ENCODE data around the gene RBM47.
"Not testable (repeated sequence)": the region's sequence is repeated elsewhere in the genome, so short reads cannot be mapped to it uniquely, and the experiment has no call there.

Gene RBM47

DNA sequence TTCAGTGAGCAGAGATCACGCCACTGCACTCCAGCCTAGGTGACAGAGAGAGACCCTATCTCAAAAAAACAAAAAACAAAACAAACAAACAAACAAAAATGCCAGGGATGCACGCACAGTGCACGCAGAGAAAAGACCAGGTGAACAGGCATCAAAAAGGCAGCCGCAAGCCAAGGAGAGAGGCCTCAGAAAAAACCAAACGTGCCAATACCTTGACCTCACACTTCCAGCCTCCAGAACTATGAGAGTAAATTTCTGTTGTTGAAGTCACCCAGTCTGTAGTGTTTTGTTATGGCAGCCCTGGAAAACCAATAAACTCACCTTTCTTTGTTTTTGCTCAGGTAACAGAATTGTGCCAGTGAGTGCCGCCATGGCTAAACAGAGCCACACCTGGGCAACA, 228.6 kb downstream of the RBM47 start:
- no peak for DNase-seq

DNA sequence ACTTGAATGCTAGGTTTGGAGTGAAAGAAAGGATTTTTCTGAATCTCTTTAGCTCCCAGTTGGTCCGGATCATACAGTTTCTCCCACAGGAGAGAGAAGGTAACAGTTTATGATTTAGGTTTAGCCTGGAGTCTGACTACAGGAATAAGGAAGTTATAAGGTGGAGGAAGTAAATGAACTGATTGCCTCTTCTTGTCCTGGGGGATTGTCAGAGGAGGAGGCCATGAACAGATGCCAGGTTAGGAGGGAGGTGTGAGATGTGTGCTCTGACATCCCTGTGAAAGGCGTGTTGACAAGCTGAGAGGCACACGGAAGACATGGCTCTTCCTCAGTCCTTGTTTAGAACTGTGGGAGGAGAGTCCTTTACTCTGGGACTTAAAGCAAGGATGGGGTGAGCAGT, 230.1 kb downstream of the RBM47 start:
- DNase-seq, result no peak

DNA sequence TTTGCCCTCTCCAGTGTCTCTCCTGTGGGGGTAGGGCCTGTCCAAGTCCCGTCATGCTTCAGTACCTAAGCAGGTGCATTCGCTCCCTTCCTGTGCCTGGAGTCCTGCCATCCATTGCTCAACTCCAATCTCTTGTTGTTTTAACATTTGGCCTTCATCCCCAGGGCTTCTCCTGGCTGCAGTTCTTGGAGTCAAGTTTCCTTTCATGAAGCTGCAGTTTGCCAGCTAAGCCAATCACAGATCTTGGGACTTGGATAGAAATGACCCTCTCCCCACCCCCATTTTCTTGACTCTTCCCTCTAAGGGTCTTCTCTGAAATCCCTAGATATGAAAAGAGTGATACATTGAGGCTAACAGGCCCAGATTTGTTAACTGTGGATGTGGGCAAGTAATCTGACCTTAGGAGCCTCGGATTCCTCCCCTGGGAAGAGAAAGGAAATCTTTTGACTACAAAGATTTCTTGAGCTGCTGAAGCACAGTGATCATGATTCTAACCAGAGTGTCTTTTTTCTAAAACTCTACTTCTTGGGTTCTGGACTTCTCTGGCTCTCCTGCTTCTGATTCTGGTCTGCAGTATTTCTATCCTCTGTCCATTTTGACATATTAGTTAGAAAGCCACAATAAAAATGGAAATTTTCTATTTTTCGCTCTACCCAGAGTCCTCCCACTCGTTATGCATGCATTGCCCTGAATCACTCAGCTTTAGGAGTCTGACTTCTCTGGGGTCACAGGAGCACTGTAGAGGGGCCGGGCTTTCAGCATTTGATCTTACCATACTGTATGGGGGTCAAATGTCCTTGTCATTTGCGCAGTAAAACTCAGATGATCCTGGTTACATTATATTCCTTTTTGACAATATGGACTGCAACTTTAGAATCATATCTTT, 233.5 kb downstream of the RBM47 start:
- peak; percentile 72 for DNase-seq

DNA sequence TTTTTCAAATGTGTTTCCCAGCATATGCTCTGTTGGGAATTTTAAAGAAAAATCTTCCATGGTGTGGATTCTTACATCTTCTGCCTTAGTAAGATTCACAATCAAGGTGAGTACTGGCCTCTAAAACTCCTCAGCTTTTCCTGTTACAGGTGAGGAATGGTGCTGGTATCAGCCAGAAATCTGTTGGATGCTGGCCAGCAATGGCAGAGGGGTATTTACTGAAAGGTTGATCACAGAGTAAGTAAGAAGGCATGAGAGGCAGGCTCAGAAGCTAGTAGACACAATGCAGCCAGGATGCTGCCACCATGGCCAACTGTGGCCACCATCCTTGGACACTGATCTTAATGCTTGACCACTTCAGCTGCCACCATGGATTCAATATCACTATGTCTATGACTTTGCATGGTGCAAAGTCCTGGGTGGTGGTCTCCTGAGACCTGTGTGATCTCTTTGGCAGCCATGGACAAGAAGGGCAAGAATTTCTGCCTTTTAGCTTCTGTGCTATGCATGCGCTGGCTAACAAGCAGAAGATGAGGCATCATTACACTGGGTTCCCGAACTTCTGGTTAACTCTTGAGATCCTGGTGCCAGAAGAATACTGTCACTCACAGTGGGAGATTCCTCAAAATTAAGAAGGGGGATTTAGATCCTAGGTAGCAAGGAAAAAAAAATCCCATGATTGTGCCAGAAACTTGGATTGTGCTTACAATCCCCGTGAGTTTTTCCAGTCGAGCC, 234.3 kb downstream of the RBM47 start:
- DNase-seq, result peak; percentile 1

DNA sequence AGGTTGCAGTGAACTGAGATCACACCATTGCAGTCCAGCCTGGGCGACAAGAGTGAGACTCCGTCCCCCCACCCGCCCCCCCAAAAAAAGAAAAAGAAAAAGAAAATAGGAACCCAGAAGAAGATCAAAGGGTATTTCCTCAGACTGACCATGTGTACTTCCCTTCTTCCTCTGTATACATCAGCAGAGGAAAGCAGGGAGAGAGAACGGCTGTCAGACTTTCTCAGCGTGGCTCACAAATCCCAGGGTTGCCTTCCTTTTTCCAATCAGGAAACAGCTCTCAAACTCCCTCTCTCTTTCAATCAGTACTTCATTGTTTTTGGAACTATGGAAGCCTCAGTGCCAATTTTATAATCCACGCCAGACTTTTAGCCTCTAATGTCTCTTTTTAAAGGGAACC, 235.4 kb downstream of the RBM47 start:
- DNase-seq, result no peak

DNA sequence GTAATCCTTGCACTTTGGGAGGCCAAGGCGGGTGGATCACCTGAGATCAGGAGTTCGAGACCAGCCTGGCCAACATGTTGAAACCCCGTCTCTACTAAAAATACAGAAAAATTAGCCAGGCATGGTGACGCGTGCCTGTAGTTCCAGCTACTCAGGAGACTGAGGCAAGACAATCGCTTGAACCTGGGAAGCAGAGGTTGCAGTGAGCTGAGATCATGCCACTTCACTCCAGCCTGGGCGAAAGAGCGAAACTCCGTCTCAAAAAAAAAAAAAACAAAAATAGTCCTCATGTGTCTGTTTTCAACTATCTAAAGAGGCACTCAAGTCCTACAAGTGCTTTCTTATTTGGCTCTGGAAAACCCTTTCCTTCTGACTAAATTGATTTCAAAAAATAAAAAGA, 237.4 kb downstream of the RBM47 start:
- DNase-seq, result not testable (repeated sequence)

DNA sequence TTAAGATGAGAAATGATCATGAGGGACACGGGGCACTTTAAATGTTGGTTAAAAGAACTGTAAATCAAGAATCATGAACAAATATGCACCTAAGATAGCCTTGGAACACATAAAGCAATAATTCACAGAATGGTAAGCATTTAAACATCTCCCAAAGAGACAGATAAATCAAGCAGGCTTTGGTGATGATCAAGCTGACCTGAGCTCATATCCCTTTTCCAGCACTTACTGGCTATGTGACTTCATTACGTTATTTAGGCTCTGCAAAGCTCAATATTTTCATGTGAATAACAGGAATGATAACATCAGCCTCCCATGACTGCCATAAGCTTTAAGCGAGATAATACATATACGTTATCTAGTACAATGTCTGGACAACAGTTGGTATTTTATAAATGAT, 239.7 kb downstream of the RBM47 start:
- DNase-seq, result no peak

DNA sequence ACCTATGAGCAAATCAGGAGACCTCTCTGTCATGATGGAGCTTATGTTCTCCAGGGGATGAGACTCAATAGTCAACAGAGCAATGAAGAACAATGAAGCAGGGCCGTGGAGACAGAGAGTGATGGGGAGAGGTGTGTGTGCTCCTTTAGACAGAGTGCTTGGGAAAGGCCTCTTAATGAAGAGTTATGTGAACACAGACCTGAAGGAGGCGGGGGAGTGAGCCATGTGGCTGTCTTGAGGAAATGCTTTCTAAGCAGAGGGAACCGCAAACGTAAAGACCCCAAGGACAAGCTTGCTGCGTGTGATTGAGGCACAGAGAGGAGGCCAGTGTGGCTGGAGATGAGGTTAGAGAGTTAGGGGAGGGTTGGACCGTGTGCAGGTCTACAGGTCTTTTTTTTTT, 241.4 kb downstream of the RBM47 start:
- DNase-seq, result no peak

DNA sequence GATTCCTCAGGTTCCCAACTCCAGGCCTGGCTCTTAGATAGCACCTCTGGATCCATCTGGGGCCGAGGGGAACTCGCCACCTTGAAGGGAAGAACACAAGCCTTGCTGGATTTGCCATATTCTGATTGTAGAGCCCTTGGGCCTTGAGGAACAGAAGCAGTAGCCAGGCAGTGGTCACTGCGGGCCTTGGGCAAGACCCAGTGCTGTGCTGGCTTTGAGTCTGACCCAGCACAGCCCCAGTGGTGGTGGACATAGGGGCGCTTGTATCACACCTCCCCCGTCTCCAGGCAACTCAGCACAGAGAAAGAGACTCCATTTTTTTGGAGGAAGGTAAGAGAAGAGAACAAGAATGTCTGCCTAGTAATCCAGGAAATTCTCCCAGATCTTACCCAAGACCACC, 249.0 kb downstream of the RBM47 start:
- DNase-seq, result no peak

DNA sequence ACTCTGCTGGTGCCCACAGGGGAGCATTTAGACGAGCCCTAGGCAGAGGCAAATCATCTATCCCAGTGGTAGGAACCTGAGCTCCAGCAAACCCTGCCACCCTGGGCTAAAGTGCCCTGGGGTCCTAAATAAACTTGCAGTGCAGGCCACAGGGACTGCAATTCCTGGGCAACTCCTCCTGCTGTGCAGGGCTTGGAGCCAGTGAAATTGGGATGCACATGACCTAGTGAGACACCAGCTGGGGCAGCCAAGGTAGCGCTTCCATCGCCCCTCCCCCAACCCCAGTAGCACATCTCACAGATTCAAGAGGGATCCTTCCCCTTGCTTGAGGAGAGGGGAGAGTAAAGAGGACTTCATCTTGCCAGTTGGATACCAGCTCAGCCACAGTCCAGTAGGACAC, 250.4 kb downstream of the RBM47 start:
- no peak for DNase-seq

DNA sequence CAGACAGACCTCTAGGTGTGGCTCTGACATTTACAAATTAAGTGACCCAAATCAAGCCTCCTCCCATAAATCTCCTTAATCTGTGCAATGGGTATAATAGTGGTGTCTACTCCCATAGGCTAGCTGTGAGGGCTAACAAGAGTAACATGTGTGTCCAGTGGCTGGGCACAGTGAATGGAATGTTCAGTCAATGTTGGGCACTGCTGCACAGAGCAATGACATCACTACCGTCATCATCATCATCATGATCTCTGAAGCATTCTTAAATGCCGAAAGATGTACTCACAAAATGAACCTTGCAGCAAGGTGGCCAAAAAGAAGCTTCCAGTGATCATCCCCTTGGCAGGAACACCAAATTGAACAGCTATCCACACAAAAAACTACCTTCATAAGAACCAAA, 251.0 kb downstream of the RBM47 start:
- DNase-seq, result no peak

DNA sequence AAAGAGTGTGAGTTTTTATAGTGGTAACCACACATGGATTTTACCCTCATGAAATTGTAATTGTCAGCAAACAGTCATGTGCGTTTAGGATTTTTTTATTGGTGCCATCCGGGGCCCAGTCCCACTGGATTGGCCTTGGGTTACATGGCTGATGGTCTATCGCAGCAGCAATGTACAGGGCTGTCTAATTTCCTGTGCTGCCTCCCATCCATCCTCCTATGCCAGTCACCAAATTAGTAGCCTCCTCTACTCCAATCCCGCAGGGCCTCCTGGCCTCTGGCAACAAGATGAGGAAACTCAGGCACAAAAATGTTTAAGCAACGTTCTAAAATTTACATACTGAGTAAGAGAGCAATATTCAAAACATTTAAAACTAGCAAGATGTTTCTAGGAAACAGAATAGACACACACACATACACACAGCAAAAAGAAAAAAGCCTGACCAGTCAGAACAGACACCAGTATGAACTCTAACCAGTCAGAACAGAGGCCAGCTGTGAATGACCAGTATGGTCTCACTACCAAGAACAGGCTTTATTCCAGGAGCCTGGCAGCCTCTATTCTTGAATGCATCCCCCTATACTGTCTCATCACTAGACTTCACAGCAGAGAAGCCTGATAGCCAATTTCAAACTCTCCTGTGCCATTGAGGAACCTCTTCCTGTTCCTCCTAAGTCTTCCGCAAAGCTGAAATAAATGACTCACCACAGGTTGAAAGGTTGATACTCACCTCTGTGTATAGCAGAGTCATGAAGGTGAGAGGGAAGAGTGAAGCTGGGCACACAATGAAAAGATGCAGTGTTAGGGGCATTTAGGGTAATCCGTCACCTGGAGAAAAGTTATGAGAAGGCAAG, 251.9 kb downstream of the RBM47 start:
- DNase-seq, result no peak

DNA sequence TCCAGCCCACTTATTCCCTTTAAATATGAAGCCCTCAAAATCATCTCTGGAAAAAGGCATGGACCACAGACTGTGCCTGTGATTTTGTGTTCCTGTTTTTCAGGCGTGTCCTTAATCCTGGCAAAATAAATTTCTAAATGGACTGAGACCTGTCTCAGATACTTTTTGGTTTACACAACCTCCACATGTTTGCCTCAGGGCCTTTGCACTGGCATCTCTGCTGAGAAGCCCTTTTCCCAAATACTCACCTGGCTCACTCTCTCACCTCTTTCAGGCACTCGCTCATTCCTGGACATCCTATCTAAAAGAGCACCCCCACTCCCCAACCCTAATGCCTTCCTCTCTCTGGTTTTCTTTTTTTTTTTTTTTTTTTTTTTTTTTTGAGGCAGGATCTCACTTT, 254.0 kb downstream of the RBM47 start:
- no peak for DNase-seq

DNA sequence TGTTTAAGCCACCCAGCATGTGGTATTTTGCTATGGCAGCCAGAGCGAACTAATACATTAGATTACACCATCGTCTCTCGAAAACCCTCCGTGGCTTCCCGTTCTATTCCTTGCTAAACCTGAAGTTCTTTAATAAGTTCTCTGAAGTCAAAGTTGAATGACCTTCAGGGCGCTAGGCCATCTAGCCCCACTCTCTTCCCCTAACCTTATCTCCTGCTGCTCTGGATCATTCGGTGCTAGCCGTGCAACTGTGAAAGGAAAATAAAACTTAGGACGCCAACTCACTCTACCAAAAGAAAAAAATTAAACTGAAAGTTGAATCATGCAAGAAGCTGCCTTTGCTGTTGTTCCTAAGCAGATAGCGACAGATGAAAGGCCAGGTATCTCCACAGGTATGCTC, 254.6 kb downstream of the RBM47 start:
- DNase-seq, result no peak

DNA sequence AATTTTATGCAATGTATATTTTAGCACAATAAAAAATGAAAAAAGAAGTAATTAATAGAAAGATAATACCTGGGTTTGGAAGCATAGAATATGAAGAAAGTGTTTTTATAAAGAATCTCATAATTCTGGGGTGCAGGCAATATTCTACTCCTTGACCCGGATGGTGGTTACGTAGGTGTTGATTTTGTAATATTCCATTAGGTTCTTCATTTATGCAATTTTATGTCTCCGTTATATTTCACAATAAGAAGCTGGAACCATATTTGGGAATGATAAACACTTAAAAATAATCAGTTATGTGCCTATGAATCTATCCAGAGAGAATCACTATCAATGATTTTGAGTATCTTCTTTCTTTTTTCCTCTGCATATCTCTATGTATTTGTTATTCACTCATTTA, 256.0 kb downstream of the RBM47 start:
- no peak for DNase-seq
